ENCODE results near the gene MLPH. TPM values are rescaled to one million over a fixed set of nuclear protein-coding genes. Genes with fewer than 3 reads are reported as not detected.

The MLPH gene
- polyA plus RNA-seq, 1 donor, result 31.8 TPM

GRCh38 chr2:237574894-237575868 lies 88.1 kb downstream of the MLPH start:
- H3K4me1 ChIP-seq (ENCODE audit: control insufficient read depth, insufficient read depth, low read length), result peaks cover 4% of the 10 kb centered on the region
- no peak overlapping the region for H3K4me3 ChIP-seq (ENCODE audit: low read length)
- no peak overlapping the region for H3K27ac ChIP-seq (ENCODE audit: low read length)
- H3K27me3 ChIP-seq (ENCODE audit: control insufficient read depth, insufficient read depth, low read length), result no peaks in the 10 kb centered on the region
- DNase-seq, result no peak
- H3K9me3 ChIP-seq (ENCODE audit: control insufficient read depth, low read depth, low read length), result no peaks in the 10 kb centered on the region
- peaks cover 32% of the 10 kb centered on the region for H3K36me3 ChIP-seq (ENCODE audit: control insufficient read depth, insufficient read depth, low read length)
- no CpG with 5 or more reads among the region's 25 CpGs for WGBS (ENCODE audit: insufficient coverage, low lambda C conversion rate)

DNA sequence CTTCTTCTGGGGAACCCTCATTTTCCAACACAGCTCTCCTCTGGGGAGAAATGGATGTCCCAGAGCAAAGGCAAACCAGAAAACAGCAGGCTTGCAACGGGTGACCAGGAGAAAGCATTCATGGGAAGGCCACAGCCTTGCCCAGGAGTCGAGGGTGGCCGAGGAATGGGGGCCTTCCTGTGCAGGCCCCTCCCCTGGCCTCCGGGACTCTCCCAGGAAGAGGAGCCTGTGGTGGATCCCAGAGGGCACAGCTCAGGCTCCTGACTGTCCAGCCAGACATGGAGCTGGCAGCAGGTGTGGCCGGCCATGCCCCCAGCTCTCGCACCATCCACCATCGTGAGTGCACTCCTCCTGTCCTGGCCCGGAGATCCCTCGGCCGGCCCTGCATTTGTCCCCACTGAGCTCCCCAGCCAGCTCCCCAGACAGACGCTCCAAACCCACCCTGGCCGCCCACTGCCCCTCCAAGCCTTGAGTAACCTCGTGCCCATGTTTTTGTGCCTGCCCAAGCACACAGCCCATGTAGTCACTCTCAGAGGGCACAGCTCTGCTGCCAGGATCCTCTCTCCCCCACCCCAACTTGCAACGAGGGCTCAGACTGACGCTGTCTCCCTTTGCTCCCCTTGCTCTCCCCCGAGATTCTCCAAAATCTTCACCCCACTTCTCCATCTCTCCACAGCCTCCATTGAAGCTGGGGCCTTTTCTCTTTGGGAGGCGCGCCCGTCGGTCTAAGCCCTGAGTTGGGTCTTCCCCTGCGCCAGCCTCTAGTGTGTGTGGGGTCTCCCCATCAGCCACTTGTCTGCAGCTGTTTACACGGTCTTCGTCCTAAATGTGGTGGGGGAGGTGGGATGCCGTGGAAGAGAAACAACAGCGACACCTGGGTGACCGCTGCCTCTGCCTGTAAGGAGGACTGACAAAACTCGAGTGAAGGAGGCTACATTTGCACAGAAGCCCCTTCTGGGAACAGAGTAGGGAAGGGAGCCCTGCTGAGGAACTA lies 89.1 kb downstream of the MLPH start:
- Histone ChIP-seq H3K27me3 (ENCODE audit: control insufficient read depth, insufficient read depth, low read length) (no peaks in the 10 kb centered on the region), H3K27ac (ENCODE audit: low read length) (no peak overlapping the region), H3K9me3 (ENCODE audit: control insufficient read depth, low read depth, low read length) (no peaks in the 10 kb centered on the region), H3K36me3 (ENCODE audit: control insufficient read depth, insufficient read depth, low read length) (peaks cover 35% of the 10 kb centered on the region), H3K4me1 (ENCODE audit: control insufficient read depth, insufficient read depth, low read length) (peaks cover 4% of the 10 kb centered on the region), H3K4me3 (ENCODE audit: low read length) (no peak overlapping the region)
- no peak for DNase-seq
- no CpG with 5 or more reads among the region's 27 CpGs for WGBS (ENCODE audit: insufficient coverage, low lambda C conversion rate)

DNA sequence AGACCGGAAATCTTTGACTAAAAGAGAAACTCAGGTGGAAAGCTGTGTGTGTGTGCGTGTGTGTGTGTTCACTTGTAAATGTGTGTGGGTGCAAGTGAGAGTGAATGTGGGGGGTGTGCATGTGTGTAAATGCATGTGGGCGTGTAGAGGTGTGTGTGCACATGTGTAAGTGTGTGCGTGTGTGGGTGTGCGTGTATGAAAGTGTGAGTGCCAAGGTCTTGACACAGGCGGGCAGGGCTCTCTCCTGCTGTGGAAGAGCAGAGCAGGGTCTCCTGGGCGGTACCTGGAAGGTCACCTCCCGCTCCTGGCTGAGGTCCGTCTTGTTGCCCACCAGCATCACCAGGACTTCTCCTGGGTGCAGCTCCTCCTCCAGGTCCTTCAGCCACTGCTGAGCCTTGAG lies 89.9 kb downstream of the MLPH start:
- Histone ChIP-seq H3K4me1 (ENCODE audit: control insufficient read depth, insufficient read depth, low read length) (peaks cover 6% of the 10 kb centered on the region), H3K27me3 (ENCODE audit: control insufficient read depth, insufficient read depth, low read length) (no peaks in the 10 kb centered on the region), H3K27ac (ENCODE audit: low read length) (no peak overlapping the region), H3K4me3 (ENCODE audit: low read length) (no peak overlapping the region), H3K9me3 (ENCODE audit: control insufficient read depth, low read depth, low read length) (no peaks in the 10 kb centered on the region), H3K36me3 (ENCODE audit: control insufficient read depth, insufficient read depth, low read length) (peaks cover 39% of the 10 kb centered on the region)
- 100% methylated on average over 2 of the region's 9 CpGs for WGBS (ENCODE audit: insufficient coverage, low lambda C conversion rate)
- no peak for DNase-seq

GRCh38 chr2:237577458-237577857 lies 90.4 kb downstream of the MLPH start:
- Histone ChIP-seq H3K4me1 (ENCODE audit: control insufficient read depth, insufficient read depth, low read length) (peaks cover 7% of the 10 kb centered on the region), H3K27me3 (ENCODE audit: control insufficient read depth, insufficient read depth, low read length) (no peaks in the 10 kb centered on the region), H3K4me3 (ENCODE audit: low read length) (no peak overlapping the region), H3K9me3 (ENCODE audit: control insufficient read depth, low read depth, low read length) (no peaks in the 10 kb centered on the region), H3K27ac (ENCODE audit: low read length) (no peak overlapping the region), H3K36me3 (ENCODE audit: control insufficient read depth, insufficient read depth, low read length) (peaks cover 43% of the 10 kb centered on the region)
- WGBS (ENCODE audit: insufficient coverage, low lambda C conversion rate), result no CpG with 5 or more reads among the region's 10 CpGs
- DNase-seq, result no peak

DNA sequence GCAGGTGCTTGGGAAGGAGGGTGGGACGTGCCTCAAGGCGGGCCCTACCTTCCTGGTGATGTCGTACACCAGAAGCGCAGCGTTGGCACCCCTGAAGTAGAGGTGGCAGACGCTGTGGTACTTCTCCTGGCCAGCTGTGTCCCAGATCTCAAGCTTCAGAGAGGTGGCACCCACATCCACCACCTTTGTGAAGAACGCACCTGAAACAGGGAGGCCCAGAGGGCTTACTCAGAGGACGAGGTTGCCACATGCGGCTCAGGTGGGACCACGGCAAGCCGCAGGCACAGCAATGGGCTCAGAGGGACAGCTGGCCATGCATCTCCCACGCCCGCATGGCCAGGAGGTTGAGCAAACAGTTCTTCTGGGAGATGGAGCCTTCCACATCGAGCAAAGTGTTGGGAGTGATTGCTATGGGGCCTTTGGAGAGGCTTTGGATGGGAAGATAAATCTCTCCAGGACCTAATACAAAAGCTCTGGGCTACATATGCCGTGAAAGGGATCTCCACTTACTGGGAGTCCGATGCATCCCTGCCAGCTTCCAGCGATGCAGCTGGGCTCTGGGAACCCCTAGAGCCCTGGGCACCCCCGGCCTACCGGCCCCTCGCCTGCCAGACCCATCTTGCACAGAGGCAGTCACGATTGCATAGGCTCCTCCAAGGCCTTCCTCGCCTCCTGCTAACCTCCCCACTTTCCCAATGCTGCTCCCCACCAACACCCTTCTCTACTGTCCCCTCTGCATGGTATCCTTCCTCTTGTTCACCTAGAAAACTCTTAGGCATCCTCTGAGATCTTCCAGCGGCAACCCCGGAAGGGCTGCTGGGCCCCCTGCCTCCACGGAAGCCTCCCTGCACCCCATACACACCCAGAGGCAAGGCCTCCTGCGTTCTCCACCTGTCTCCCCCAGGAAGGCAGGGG lies 91.2 kb downstream of the MLPH start:
- H3K4me3 ChIP-seq (ENCODE audit: low read length), result no peak overlapping the region
- WGBS (ENCODE audit: insufficient coverage, low lambda C conversion rate), result 80% methylated on average over 2 of the region's 26 CpGs
- H3K27me3 ChIP-seq (ENCODE audit: control insufficient read depth, insufficient read depth, low read length), result no peaks in the 10 kb centered on the region
- no peak for DNase-seq
- peaks cover 43% of the 10 kb centered on the region for H3K36me3 ChIP-seq (ENCODE audit: control insufficient read depth, insufficient read depth, low read length)
- peaks cover 8% of the 10 kb centered on the region for H3K4me1 ChIP-seq (ENCODE audit: control insufficient read depth, insufficient read depth, low read length)
- no peak overlapping the region for H3K27ac ChIP-seq (ENCODE audit: low read length)
- no peaks in the 10 kb centered on the region for H3K9me3 ChIP-seq (ENCODE audit: control insufficient read depth, low read depth, low read length)

- no peak for DNase-seq
- Histone ChIP-seq H3K4me3 (ENCODE audit: low read length) (no peak overlapping the region), H3K36me3 (ENCODE audit: control insufficient read depth, insufficient read depth, low read length) (peaks cover 55% of the 10 kb centered on the region), H3K4me1 (ENCODE audit: control insufficient read depth, insufficient read depth, low read length) (peaks cover 8% of the 10 kb centered on the region), H3K9me3 (ENCODE audit: control insufficient read depth, low read depth, low read length) (no peaks in the 10 kb centered on the region), H3K27me3 (ENCODE audit: control insufficient read depth, insufficient read depth, low read length) (no peaks in the 10 kb centered on the region), H3K27ac (ENCODE audit: low read length) (no peak overlapping the region)
- 100% methylated on average over 2 of the region's 6 CpGs for WGBS (ENCODE audit: insufficient coverage, low lambda C conversion rate)
Measured at GRCh38 chr2:237581326-237581725, 94.3 kb downstream of the MLPH start.

DNA sequence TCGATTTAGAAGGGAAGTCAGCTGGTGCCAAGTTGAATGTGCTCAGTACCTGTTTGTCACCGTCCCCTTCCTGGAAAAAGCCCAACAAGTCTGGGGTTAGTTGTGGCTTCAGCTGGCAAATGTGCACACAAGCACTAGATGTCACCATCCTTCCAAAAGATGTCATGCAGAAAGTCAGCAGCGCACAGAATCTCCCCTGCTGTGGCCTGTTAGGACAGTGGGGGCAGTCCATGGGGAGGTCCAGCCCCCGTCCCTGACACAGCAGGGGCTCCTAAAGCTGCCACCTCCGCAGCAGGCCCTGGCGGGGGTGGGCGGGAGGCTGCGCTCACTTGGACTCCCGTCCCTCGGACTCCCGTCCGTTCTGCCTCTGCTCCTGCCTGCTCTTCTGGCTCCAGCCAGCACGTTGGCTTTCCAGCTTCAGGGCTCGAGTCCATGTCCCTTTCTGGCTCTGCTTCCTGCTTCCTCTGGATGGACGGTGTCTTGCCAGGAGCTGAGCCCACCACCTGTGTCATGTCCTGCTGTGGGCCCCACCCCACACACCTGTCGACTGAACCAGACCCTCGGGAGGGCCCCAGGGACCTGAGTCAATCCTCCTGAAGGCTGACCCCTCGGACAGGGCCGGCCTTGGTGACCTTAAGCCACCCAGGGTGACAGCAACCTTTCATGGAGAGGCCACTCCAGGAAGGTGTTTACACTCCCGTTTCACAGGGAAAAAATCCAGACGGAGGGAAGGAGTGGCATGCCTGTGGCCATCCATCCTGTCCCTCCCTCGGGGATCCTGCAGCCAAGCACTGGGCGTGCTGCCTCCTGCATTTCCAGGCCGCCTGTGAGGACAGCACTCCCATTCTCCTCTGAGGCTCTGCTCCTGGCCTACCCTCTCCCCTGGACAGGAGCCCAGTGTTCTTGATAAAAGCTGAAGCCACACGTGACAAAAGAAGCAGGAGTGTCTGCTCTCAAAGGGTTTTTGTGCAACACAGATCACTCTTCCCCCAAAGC lies 95.0 kb downstream of the MLPH start:
- DNase-seq, result peak; percentile 34 to 44

DNA sequence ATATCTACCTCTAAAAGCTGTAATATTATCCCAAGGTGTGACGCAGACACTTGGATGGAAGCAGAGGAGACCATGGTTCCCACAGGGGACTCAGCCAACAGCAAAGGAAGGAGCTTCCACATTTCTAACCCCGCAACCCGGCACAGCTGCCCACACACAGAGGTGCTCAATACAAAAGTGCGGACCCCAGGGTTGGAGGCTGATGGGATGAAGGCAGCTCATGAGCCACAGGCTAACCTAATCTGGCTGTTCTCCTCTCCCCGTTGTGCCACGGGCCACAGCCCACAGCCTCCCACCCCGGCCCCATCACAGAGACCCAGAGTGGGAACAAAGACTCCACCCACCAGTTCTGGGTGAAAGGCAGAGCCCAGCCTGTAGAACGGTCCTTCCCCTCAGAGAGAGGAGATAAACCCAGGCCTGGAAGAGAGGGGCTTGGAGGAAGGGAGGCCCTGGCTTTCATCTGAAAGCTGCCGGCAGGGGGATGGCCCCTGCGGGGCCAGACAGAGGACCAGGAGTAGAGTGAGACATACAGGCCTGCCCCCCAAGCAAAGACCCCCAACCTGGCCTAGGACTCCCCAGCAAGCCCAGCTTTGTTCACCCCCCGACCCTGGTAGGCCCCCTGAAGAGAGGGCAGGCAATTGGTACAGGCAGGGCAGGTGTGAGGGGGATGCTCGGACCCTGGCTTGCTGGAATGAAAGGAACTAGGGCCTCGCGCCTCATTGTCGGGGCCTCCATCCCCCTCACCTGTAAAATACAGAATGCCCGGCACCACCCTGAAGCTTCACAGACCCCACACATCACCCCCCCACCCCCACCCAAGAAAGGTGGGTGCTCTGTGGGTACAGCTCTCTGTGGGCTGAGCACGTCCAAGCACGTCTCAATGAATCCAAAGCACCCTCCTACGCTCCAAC lies 96.6 kb downstream of the MLPH start:
- H3K27ac ChIP-seq (ENCODE audit: low read length), result no peak overlapping the region
- peaks cover 8% of the 10 kb centered on the region for H3K4me1 ChIP-seq (ENCODE audit: control insufficient read depth, insufficient read depth, low read length)
- no peak for DNase-seq
- H3K4me3 ChIP-seq (ENCODE audit: low read length), result no peak overlapping the region
- no peaks in the 10 kb centered on the region for H3K9me3 ChIP-seq (ENCODE audit: control insufficient read depth, low read depth, low read length)
- H3K36me3 ChIP-seq (ENCODE audit: control insufficient read depth, insufficient read depth, low read length), result peaks cover 41% of the 10 kb centered on the region
- no CpG with 5 or more reads among the region's 19 CpGs for WGBS (ENCODE audit: insufficient coverage, low lambda C conversion rate)
- H3K27me3 ChIP-seq (ENCODE audit: control insufficient read depth, insufficient read depth, low read length), result no peaks in the 10 kb centered on the region

More for the DNA sequence above, 95.0 kb downstream of the MLPH start:
- H3K27me3 ChIP-seq (ENCODE audit: control insufficient read depth, insufficient read depth, low read length), result no peaks in the 10 kb centered on the region
- H3K27ac ChIP-seq (ENCODE audit: low read length), result peak overlapping the region; percentile 40
- peaks cover 48% of the 10 kb centered on the region for H3K36me3 ChIP-seq (ENCODE audit: control insufficient read depth, insufficient read depth, low read length)
- H3K9me3 ChIP-seq (ENCODE audit: control insufficient read depth, low read depth, low read length), result no peaks in the 10 kb centered on the region
- peaks cover 8% of the 10 kb centered on the region for H3K4me1 ChIP-seq (ENCODE audit: control insufficient read depth, insufficient read depth, low read length)
- H3K4me3 ChIP-seq (ENCODE audit: low read length), result no peak overlapping the region
- no CpG with 5 or more reads among the region's 25 CpGs for WGBS (ENCODE audit: insufficient coverage, low lambda C conversion rate)
